DND-41 (cell line): Measurements from ENCODE around the gene EEA1.

ENCODE experiments used
- CTCF ChIP-seq: IDR thresholded peaks from 2 replicates; pipeline ENCODE4 v1.5.1; 2012; ENCODE audit warnings: borderline replicate concordance, low read length, moderate library complexity, mild to moderate bottlenecking; ENCODE audit not compliant: poor library complexity, severe bottlenecking; ENCODE audit errors: extremely low read depth
- EZH2 ChIP-seq: IDR thresholded peaks from 3 replicates; pipeline ENCODE4 v1.6.1; 2012; ENCODE audit warnings: borderline replicate concordance, low read depth, mild to moderate bottlenecking, moderate library complexity, low read length, inconsistent platforms; ENCODE audit not compliant: severe bottlenecking

GRCh38 chr12:92785563-92785950 is 143.5 kb downstream of the EEA1 start:
- TF ChIP-seq CTCF (no peak), EZH2 (no peak)
